ENCODE results near the gene HIPK4.
"Not testable (repeated sequence)": the region's sequence is repeated elsewhere in the genome, so short reads cannot be mapped to it uniquely, and the experiment has no call there.

The HIPK4 gene

DNA sequence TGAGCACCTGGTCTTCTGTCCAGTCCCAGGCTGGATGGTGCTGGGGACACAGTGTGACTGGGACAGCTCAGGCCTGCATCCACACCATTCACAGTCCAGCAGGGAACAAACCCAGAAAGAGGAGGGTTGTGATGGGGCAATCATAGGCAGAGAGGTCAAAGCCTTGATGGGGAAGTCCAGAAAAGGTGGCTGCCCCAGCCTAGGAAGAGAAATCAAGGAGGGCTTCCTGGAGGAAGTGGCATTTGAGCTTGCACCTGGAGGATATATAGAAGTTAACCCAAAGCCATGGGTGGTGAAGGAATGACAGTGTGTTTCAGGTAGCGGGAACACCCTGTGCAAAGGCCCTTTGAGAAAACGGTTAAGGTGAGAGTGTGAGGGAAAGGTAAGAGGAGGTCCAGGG lies 25.8 kb upstream of the HIPK4 start:
- DNase-seq = no peak

DNA sequence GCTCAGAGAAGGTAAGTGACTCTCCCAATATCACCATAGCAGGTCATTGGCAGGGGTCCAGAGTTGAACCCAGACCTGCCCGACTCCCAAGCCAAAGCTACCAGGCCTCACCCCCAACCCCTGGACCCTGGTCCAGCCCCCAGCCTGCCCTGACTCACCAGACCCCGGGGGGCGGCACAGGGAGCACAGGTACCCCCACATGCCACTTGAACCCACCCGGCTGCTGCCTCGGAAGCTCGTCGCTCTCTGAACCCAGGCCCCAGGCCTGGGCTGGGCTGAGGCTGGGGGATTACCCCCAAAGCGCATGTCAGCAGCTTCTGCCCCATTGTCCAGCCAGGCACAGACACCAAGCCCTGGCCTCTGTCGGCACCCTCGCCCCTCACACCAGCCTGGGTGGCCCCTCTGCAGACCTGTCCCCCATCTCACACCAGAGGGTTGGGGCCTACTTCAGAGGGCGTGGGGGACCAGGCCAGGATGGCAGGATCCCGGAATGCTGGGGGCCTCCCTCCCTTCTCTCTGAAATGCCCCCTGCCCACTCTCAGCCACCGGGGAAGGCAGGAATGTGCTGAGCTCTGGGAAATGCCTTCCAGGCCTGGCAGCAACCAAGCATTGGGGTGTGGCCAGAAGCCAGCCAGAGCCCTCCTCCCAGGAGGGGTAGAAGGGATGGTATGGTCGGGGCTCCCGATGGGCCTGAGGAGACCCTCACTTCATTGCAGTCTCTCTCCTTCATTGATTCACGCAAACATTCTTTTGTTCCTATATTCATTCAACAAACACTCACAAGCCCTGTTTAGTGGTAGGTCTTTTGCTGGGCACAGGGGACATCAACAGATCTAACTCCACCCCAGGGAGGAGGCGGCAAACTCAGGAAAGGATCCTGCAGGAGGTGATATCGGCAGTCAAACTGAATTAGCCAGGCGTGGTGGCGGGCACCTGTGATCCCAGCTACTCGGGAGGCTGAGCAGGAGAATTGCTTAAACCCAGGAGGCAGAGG lies 24.9 kb upstream of the HIPK4 start:
- DNase-seq = no peak

DNA sequence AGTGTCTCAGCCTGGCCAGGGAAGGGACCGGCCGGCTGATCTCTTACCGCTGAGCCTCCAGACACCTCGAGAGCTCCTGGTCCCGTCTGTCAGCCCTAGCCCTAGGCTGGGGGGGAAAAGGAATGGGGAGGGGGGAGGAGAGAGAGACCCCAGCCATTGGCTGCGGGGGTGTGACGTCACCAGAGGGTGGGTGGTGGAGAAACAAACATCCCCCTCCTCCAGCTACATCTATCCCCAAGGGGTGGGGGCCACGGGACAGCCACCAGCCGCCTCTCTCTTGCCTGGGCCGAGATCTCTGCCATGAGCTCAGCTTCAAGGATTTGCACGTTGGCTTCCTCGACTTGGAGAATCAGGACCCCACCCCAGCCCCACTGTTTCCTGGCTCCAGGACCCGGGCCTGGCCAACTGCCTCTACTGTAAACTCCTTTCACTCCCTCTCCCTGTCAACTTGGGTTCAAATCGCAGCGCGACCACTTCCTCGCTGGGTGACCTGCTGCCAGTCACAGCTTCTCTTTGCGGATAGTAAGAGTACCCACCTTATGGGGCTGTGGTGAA lies 23.4 kb upstream of the HIPK4 start, which contains the start of gene PRX:
Gene PRX, minus strand, starts transcription at position 88 of the 555 bp plus-strand sequence. CDS start 5,446 bp downstream, outside the sequence.
- no peak for DNase-seq

DNA sequence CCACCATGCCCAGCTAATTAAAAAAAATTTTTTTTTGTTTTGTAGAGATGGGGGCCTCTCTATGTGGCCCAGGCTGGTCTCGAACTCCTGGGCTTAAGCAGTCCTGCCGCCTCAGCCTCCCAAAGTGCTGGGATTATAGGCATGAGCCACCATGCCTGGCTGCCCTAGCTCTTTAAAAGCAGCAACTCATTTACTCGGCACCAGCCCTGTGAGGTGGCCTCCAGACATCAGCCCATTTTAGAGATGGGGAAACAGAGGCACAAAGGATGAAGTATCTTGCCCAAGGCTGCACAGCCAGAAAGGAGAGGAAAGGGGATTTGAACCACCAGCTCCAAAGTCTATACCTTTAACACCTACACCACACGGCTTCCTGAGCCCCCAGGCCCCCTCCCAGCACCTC lies 22.9 kb upstream of the HIPK4 start:
- DNase-seq = no peak

DNA sequence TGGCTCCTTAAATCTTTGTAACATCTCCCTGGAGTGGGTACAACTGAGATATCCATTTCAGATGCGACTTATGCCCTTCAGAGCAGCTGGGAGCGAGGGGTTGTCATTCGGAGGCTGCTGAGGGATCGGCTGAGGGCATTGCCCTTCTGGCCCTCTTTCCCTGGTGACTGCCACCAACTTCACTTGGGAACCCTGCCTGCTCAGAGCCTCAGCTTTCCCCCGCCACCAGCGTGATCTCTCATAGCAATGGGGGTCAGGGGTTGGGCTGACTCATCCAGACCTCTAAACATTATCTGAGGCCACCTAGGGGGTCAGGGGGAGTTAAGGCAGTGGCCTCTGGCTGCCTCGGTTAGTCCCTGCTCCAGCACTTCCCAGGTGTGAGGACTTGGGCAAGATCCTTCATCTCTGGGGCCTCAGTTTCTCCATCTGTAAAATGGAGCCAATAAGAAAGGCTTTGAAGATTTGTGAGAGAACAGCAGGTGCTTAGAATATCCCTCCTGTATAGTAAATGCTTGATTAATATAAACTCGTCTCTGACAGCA lies 22.0 kb upstream of the HIPK4 start:
- no peak for DNase-seq

DNA sequence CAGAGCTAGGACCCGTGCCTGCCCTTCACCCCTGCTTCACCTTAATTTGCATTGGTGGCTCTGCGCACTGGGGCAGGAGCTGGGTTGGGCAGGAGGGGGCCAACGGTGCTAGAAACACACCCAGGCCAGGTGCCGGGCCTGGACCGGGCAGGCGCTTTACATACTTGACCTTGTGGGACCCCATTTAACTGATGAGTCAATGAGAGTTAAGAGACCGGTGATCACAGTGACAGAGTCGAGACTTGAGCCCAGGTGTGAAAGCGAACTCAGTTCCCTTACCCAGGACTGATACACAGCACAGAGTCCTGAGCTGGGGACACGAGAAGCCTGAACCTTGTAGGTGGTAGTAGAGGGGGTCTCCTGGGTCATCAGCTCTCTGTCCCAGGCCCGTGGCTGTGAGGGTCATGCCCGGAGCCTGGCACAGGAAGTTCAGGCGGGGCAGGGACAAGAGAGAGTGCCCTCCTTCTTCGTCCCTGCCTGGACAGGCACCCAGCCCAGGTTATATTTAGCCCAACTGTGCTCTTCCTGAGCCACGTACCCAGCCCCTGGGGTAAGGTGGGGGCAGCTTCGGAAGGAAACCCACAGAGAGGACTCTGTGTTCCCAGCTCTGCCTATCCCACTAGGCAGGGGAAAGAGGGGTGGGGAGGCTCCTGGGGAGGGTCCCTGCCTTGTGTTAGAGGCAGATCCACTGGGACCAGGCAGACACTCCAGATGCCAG lies 21.3 kb upstream of the HIPK4 start:
- DNase-seq = no peak

DNA sequence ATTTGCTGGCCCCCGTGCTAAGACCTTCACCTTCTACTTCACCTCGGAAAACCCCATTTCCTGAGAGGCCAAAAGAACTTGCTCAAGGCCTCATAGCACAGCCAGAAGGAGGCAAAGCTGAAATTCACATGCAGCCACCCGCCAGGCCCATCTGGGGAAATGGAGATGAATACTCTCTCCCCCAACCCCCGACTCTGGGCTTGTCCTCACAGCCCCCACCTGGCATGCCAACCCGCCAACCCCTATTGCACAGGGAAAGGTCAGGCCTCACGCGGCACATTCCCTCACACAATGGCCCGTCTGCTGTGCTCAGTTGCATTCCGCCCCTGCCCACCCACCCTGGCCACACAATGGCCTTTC lies 20.0 kb upstream of the HIPK4 start:
- DNase-seq = no peak

DNA sequence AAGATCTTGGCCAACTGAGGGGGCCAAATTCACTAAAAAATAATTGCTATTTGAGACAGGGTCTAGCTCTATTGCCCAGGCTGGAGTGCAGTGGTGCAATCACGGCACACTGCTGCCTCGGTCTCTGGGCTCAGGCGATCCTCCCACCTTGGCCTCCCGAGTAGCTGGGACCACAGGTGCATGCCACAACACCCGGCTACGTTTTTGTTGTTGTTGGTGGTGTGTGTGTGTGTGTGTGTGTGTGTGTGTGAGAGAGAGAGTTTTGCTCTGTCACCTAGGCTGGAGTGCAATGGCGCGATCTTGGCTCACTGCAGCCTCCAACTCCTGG lies 18.6 kb upstream of the HIPK4 start:
- not testable (repeated sequence) for DNase-seq

DNA sequence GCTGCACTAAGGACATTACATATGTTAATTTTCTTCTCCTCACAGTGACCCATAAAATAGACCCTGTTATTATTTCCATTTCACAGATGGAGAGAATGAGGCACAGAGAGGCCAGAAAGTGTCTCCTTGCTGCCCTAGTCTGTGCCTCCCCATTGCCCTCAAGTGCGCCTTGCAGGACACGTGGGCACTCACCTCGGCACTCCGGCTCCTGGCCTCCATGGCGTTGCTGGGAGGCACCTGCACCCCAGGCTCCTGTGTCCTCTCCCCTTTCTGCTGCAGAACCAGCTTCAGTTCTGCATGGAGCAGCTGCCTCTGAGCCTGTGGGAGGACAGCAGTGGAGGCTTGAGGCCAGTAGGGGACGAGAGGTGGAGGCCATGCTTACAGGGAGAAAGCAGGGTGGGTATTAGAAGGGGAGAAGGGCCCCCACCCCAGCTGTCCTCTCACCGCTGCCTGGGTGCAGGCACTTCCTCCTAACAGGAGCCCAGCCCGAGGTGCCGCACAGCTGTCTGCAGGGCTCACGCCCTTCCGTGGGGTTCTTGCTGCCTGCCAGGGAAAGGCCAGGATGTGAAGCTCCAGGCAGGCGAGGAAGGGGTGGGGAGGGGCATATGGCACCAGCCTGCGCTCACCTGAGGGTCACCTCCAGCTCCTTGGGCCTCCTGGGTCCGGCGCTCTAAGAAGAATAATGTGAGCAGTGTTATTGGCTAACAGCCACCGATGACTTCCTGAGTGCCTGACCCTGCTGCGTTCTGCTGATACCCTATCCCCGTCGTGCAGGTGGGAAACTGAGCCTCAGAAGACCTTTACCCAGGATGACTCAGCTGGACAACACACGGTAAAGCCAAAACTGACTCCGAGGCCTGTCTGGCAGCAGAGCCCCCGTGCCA lies 18.0 kb upstream of the HIPK4 start:
- DNase-seq = no peak

DNA sequence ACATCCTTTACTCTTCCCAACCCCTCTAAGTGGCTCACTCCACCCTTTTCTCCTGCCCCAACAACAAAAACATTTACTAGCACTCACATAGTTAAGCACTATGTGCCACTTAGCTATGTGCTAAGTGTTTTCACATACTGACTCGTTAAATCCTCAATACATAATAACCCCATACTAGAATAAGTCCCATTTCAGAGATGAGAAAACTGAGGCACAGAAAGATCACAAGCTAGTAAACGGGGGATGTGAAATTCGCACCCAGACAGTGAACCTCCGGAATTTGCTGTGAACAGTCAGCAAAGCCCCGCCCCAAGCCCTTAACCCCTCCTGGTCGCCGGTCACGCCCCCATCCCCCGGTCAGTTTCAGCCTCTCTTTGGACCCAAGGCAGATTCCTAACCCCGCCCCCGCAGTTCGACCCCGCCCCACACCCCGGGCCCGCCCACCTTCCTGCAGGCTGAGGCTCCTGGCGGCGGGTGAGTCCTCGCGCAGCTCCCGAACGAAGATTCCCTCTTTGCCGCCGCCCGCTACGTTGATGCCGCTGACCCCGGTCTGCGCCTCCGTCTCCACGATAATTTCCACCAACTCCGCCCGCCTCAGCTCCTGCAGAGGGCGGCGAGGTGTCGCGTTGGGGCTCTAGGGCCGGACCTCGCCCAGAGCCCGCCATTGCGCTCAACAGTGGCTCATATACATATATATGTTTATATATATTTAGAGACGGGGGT lies 13.4 kb upstream of the HIPK4 start:
- no peak for DNase-seq

DNA sequence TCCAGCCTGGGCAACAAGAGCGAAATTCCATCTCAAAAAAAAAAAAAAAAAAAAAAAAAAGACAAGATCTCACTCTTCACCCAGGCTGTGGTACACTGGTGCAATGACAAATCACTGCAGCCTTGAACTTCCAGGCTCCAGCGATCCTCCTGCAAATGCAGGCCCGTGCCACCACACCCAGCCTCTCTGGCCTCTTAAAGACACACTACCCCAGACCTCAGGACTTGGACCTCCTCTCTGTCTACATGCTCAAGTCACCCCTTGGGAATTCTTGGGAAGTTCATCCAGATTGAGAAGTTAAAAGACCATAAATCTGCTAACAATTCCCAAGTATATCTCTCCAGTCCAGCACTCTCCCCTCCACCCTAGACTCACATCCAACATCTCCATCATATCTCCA lies 10.6 kb upstream of the HIPK4 start:
- DNase-seq = no peak

DNA sequence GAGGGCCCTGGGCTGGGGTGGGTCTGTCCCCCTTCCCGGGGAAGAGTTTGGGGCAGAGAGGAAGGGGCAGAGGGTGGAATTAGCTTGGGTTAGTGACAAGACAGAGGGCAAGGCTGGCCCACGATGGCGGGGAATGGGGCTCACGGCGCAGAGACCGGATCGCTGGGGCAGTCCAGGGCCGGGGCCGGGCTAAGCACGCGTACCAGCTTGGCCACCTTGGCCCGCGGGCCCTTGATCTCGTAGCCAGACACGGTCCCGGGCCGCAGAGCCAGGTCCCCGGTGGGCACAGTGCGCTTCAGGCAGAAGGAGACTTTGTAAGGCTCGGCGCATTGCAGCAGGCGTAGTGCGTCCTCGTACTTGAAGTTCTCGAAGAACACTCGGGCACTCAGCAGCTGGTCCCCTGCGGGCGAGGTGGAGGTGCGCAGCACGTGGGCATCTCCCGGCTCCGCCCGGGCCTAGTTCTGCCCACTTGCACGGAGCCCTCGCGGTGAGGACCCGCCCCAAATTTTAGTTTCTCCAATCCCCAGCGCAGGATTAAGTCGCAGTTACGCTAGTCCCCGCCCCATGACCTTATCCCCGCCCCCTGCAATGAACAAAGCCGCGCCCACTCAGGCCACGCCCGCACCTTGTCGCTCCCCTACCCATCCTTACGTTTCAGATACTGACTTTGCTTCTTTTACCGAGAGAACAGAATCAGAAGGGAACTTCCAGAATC lies 8.6 kb upstream of the HIPK4 start:
- DNase-seq = no peak

DNA sequence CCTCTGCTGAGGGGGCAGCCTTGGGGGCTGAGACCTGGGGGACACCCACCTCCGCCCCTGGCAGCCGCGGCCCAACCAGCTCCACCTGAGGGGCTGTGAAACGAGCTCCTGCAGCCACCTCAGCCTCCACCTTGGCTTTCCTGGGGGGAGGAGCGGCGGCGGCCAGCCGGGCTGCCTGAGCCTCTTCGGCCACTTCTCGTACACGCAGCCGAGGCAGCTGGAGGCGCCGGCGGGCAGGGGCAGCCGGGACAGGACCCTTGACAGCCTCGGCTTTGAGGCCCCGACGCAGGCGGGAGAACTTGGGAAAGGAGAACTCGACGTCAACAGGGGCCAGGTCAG lies 7.6 kb upstream of the HIPK4 start:
- DNase-seq = no peak

DNA sequence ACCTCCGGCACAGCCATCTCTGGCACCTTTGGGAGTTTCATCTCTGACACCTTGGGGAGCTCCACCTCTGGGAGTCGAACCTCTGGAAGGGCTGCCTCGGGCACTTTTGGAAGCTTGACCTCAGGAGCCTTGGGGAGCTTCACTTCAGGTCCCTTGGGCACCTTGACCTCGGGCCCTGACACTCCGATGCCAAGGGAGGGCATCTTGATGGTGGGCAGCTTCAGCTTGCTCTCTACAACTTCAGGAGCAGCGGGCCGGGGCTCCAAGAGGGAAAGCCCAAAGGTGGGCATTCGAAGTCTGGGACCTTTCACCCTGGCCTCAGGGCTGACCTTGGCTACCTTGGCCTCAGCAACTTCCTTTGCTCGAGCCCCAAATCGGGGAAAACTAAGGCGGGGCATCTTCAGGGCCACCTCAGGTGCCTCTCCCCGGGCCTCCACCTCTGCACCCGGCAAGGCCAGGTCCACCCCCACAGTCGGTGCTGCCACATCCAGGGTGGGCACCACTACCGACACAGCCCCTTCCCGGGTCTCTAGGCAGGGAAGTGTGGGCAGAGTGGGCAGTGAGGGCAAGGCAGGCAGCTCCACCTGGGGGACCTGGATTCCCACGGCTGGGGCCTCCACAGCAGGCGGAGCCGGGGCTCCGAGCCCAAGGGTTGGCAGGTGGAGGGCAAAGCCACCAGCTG lies 7.0 kb upstream of the HIPK4 start:
- DNase-seq = no peak

DNA sequence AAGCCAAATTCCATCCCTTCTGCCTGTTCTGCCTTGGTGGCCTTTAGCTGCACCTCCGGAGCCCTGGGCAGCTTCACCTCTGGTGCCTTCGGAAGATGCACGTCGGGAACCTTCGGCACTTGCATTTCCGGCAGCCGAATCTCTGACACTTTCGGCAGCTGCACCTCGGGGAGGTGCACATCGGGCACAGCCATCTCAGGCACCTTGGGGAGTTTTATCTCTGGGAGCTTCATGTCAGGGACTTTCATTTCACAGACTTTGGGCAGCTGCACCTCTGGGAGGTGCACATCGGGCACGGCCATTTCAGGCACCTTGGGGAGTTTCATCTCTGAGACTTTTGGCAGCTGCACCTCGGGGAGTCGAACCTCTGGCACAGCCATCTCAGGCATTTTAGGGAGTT lies 6.0 kb upstream of the HIPK4 start:
- DNase-seq = no peak

DNA sequence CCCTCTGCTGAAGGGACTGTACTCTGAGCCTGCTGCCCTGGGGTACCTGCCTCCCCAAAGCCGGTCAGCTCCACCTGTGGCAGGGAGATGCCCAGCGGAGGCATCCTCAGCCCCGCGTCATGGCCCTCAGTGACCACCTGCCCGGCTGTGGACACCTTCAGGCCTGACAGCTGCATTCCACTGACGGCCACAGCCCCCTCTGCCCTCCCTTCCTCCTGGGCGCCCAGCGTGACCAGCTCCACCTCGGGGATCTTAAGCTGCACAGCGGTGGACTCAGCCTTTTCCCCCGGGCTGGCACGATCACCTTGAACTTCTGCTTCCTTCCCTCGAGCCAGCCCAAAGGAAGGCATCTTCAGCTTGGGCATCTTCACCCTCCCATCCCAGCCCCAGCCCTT lies 4.8 kb upstream of the HIPK4 start:
- no peak for DNase-seq

DNA sequence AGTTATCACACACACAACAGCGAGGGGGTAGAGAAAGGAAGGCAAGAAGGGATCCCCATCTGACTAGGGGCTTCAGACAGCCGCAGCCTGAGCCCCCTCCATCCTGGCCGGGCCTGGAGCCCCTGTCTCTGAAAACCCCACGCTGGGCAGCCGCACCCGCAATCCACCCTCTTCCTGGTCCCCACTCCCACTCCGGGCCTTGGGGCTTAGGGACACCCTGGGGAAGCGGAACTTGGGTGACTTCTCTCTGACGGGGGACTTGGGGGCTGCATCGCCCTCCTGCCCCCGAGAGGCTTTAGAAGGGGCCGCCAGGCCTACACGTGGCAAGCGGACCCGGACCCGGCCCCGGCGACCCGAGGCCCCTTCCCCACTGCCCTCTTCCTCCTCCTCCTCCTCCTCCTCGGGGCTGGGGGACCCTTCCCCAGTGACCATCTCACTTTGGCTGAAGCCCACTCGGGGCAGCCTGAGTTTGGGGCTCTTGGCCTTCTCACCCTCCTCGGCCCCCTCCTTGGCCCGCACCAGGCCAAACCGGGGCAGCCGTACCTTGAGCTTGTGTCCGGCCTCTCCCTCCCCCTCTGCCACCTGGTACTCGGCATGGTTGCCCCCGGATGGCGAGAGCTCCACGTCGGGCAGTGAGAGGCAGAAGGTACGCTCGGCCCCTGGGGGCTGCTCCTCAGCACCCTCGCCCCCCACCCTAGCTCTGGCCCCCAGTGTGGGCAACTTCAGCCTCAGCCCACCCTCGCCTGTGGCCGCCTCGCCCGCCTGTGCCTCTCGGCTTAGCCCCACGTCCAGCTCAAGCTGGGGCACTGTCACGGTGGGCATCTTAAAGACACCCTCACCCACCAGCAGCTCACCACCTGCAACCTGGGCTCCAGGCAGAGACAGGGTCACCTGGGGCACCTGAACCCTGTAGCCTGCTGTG lies 4.2 kb upstream of the HIPK4 start:
- no peak for DNase-seq

DNA sequence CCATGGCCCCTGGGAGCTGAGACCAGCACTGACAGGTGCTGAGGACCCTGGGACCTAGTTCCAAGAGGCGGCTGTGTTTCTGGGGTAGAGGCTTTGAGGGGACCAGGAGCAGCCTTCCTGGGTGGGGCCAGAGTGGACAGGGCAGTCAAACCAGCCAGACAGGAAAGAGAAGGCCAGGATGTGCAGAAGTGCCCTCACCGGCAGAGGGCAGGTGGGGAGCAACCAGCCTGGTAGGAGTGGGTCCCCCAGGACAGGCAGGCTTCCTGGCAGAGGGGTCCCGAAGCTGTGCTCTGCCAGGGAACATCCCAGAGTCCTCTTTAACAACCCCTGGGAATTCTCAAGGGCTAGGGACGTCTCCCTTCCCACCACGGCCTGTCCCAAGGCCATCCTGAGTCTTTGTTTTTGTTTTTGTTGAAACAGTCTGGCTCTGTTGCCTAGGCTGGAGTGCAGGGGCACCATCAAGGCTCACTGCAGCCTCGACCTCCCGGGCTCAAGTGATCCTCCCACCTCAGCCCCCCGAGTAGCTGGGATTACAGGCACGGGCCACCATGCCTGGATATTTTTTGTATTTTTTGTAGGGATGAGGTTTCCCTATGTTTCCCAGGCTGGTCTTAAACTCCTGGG lies 3.0 kb upstream of the HIPK4 start:
- no peak for DNase-seq

DNA sequence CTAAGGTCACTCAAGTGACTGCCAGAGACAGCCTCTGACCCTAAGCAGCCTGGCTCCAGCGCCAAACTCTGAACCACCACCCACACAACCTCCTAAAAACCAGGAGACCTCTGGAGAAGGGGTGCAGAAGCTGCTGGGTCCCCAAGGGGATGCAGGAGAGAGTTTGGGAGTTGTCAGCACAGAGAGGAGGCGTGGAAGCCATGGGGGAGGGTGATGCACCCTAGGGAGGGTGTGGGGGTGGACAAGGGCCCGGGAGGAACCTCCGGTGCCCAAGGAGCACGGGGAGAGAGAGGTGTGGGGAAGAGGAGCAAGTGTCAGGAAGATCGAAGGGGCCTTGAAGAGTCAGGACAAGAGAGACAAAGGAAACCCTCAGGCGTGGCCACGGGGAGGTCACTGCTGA lies 2.1 kb upstream of the HIPK4 start:
- no peak for DNase-seq
